Measurements from ENCODE around the gene RUBCN.

RUBCN gene

GRCh38 chr3:197736491-197737318 lies at the start of gene RUBCN:
RUBCN (minus strand) TSS chr3:197736904; CDS start chr3:197736719, 185 bp downstream.
- TF ChIP-seq CTCF (IDR thresholded peaks at IDR 0.05; ENCODE audit: low read depth, low read length, missing control alignments), result no peak
- DNase-seq (ENCODE audit: low read depth), result peak; percentile 89
- peak within 1 kb of the TSS; percentile 92 for H3K4me3 ChIP-seq (ENCODE audit: low read depth, low read length)

- no peak overlapping the region; the same call in 1 of the 2 replicates for H3K4me3 ChIP-seq (ENCODE audit: low read depth, low read length)
- TF ChIP-seq CTCF (IDR thresholded peaks at IDR 0.05; ENCODE audit: low read depth, low read length, missing control alignments), result no peak
- DNase-seq (ENCODE audit: low read depth), result no peak
Observed at GRCh38 chr3:197784019-197784585, 47.4 kb upstream of the RUBCN start.

- no peak for TF ChIP-seq CTCF (IDR thresholded peaks at IDR 0.05; ENCODE audit: low read depth, low read length, missing control alignments)
- H3K4me3 ChIP-seq (ENCODE audit: low read depth, low read length), result no peak overlapping the region; the same call in 1 of the 2 replicates
- no peak for DNase-seq (ENCODE audit: low read depth)
Observed at GRCh38 chr3:197782230-197782629, 45.5 kb upstream of the RUBCN start.

- DNase-seq (ENCODE audit: low read depth), result no peak
- no peak overlapping the region for H3K4me3 ChIP-seq (ENCODE audit: low read depth, low read length)
- no peak for TF ChIP-seq CTCF (IDR thresholded peaks at IDR 0.05; ENCODE audit: low read depth, low read length, missing control alignments)
Observed at GRCh38 chr3:197775317-197775716, 38.6 kb upstream of the RUBCN start.

GRCh38 chr3:197761784-197762183 lies 25.1 kb upstream of the RUBCN start:
- no peak for TF ChIP-seq CTCF (IDR thresholded peaks at IDR 0.05; ENCODE audit: low read depth, low read length, missing control alignments)

GRCh38 chr3:197758512-197758911 lies 21.8 kb upstream of the RUBCN start:
- no peak for DNase-seq (ENCODE audit: low read depth)
- H3K4me3 ChIP-seq (ENCODE audit: low read depth, low read length), result no peak overlapping the region
- TF ChIP-seq CTCF (IDR thresholded peaks at IDR 0.05; ENCODE audit: low read depth, low read length, missing control alignments), result no peak

More at GRCh38 chr3:197761784-197762183, 25.1 kb upstream of the RUBCN start:
- H3K4me3 ChIP-seq (ENCODE audit: low read depth, low read length), result no peak overlapping the region
- DNase-seq (ENCODE audit: low read depth), result no peak

All from GM12864 (cell line).